H9 (cell line): ENCODE data around the gene LRRN4. TPM values are rescaled to one million over a fixed set of nuclear protein-coding genes. Genes with fewer than 3 reads are reported as not detected.

Experiments
- DNase-seq: peaks from one replicate; pipeline ENCODE4 v3.0.0-alpha.2; 2017
- H2AFZ ChIP-seq: one replicate; pipeline ENCODE4 v1.6.1; 2013; ENCODE audit warnings: mild to moderate bottlenecking, low read length, control low read depth, moderate library complexity
- H2AK5ac ChIP-seq: 2 replicates; pipeline ENCODE4 v1.6.1; 2013; ENCODE audit warnings: low read length, control low read depth, mixed read lengths; ENCODE audit not compliant: insufficient read length
- H2BK120ac ChIP-seq: one replicate; pipeline ENCODE4 v1.6.1; 2013; ENCODE audit warnings: low read depth, mild to moderate bottlenecking, low read length, control low read depth, inconsistent platforms; ENCODE audit not compliant: poor library complexity, severe bottlenecking
- H2BK12ac ChIP-seq: 2 replicates; pipeline ENCODE4 v1.6.1; 2013; ENCODE audit warnings: low read length, control low read depth, mixed read lengths, low read depth; ENCODE audit not compliant: insufficient read length
- H2BK15ac ChIP-seq: 2 replicates; pipeline ENCODE4 v1.6.1; 2013; ENCODE audit warnings: low read depth, low read length, control low read depth
- H2BK20ac ChIP-seq: one replicate; pipeline ENCODE4 v1.6.1; 2013; ENCODE audit warnings: low read depth, mild to moderate bottlenecking, low read length, control low read depth, inconsistent platforms; ENCODE audit not compliant: poor library complexity, severe bottlenecking
- H2BK5ac ChIP-seq: 2 replicates; pipeline ENCODE4 v1.6.1; 2013; ENCODE audit warnings: low read length, control low read depth, mixed read lengths; ENCODE audit not compliant: insufficient read length
- H3K14ac ChIP-seq: 2 replicates; pipeline ENCODE4 v1.6.1; 2013; ENCODE audit warnings: low read length, control low read depth; ENCODE audit not compliant: insufficient read depth
- H3K18ac ChIP-seq: 2 replicates; pipeline ENCODE4 v1.6.1; 2013; ENCODE audit warnings: low read depth, mild to moderate bottlenecking, mixed read lengths, low read length, control low read depth; ENCODE audit not compliant: insufficient read length
- H3K23ac ChIP-seq: 2 replicates; pipeline ENCODE4 v1.6.1; 2013; ENCODE audit warnings: low read length, control low read depth, mixed read lengths, low read depth; ENCODE audit not compliant: insufficient read length
- H3K23me2 ChIP-seq: 2 replicates; pipeline ENCODE4 v1.6.1; 2013; ENCODE audit warnings: low read depth, mild to moderate bottlenecking, mixed read lengths, low read length, control low read depth; ENCODE audit not compliant: insufficient read length, poor library complexity, severe bottlenecking
- H3K27ac ChIP-seq: 2 replicates; pipeline ENCODE4 v1.5.1; 2013; ENCODE audit warnings: low read length, control low read depth, mixed read lengths, low read depth; ENCODE audit not compliant: insufficient read length
- H3K27me3 ChIP-seq: 2 replicates; pipeline ENCODE4 v1.6.1; 2013; ENCODE audit warnings: low read length, control low read depth, inconsistent platforms; ENCODE audit not compliant: insufficient read depth
- H3K4ac ChIP-seq: 2 replicates; pipeline ENCODE4 v1.6.1; 2013; ENCODE audit warnings: low read depth, mild to moderate bottlenecking, control low read depth, inconsistent platforms, low read length, moderate library complexity
- H3K4me1 ChIP-seq: 2 replicates; pipeline ENCODE4 v1.6.1; 2013; ENCODE audit warnings: low read length, control low read depth, inconsistent platforms; ENCODE audit not compliant: insufficient read depth
- H3K4me2 ChIP-seq: 2 replicates; pipeline ENCODE4 v1.6.1; 2013; ENCODE audit warnings: low read length, control low read depth, mixed read lengths; ENCODE audit not compliant: insufficient read length, insufficient read depth
- H3K56ac ChIP-seq: 2 replicates; pipeline ENCODE4 v1.6.1; 2013; ENCODE audit warnings: low read depth, mild to moderate bottlenecking, mixed read lengths, low read length, control low read depth; ENCODE audit not compliant: insufficient read length
- H3K79me1 ChIP-seq: 2 replicates; pipeline ENCODE4 v1.6.1; 2013; ENCODE audit warnings: low read depth, mild to moderate bottlenecking, moderate library complexity, low read length, control low read depth, inconsistent platforms; ENCODE audit not compliant: insufficient read depth, poor library complexity, severe bottlenecking
- H3K79me2 ChIP-seq: 2 replicates; pipeline ENCODE4 v1.6.1; 2013; ENCODE audit warnings: low read length, control low read depth, inconsistent platforms; ENCODE audit not compliant: insufficient read depth
- H3K9ac ChIP-seq: 2 replicates; pipeline ENCODE4 v1.6.1; 2013; ENCODE audit warnings: low read length, control low read depth, mixed read lengths; ENCODE audit not compliant: insufficient read length; ENCODE audit errors: extremely low read depth
- H3K9me3 ChIP-seq: one replicate; pipeline ENCODE4 v1.6.1; 2013; ENCODE audit warnings: low read depth, low read length, inconsistent platforms; ENCODE audit not compliant: control insufficient read depth
- H3T11ph ChIP-seq: one replicate; pipeline ENCODE4 v1.6.1; 2013; ENCODE audit warnings: mild to moderate bottlenecking, low read length, control low read depth, inconsistent platforms
- H4K20me1 ChIP-seq: one replicate; pipeline ENCODE4 v1.6.1; 2013; ENCODE audit not compliant: control insufficient read depth, insufficient read length, insufficient read depth
- H4K5ac ChIP-seq: 2 replicates; pipeline ENCODE4 v1.6.1; 2013; ENCODE audit warnings: low read depth, mild to moderate bottlenecking, mixed read lengths, low read length, control low read depth; ENCODE audit not compliant: insufficient read length
- H4K8ac ChIP-seq: replicated peaks from 2 replicates; pipeline ENCODE4 v1.6.1; 2013; ENCODE audit warnings: low read length, control low read depth, mixed read lengths, low read depth; ENCODE audit not compliant: insufficient read length
- H4K91ac ChIP-seq: 2 replicates; pipeline ENCODE4 v1.6.1; 2013; ENCODE audit warnings: low read depth, mild to moderate bottlenecking, moderate library complexity, mixed read lengths, low read length, control low read depth; ENCODE audit not compliant: insufficient read length
- H3K27ac Mint-ChIP-seq, 3 experiments: 2 replicates in 2 of 3; 3 replicates in 1 of 3; pipeline ENCODE4 v1.8.0; 2020 to 2021; ENCODE audit warnings: mixed read lengths in 3 of 3, mild to moderate bottlenecking in 1 of 3, moderate library complexity in 1 of 3
- H3K27me3 Mint-ChIP-seq: 2 replicates; pipeline ENCODE4 v1.8.0; 2021; ENCODE audit warnings: low read depth, mild to moderate bottlenecking, moderate library complexity, mixed read lengths
- H3K36me3 Mint-ChIP-seq, 3 experiments: 2 replicates in 2 of 3; 3 replicates in 1 of 3; pipeline ENCODE4 v1.8.0; 2020 to 2021; ENCODE audit warnings: low read depth in 3 of 3, mixed read lengths in 3 of 3; ENCODE audit not compliant: insufficient read depth in 1 of 3
- H3K4me1 Mint-ChIP-seq, 2 experiments: 2 replicates each; pipeline ENCODE4 v1.8.0; 2020; ENCODE audit warnings: mixed read lengths in 2 of 2
- H3K4me3 Mint-ChIP-seq, 2 experiments: 2 replicates in 1 of 2; 3 replicates in 1 of 2; pipeline ENCODE4 v1.8.0; 2020 to 2021; ENCODE audit warnings: mild to moderate bottlenecking in 2 of 2, mixed read lengths in 2 of 2, moderate library complexity in 1 of 2
- H3K9me3 Mint-ChIP-seq, 2 experiments: 2 replicates in 1 of 2; 3 replicates in 1 of 2; pipeline ENCODE4 v1.8.0; 2020; ENCODE audit warnings: mild to moderate bottlenecking in 2 of 2, mixed read lengths in 2 of 2, moderate library complexity in 1 of 2
- WGBS: extraction: QIAGEN DNeasy Blood & Tissue Kit; methylation state at CpG from one replicate; pipeline ENCODE4 v1.1.7; 2013; ENCODE audit warnings: missing lambda C conversion rate, low lambda C conversion rate, mixed read lengths; ENCODE audit not compliant: insufficient read length; ENCODE audit errors: extremely low coverage; 5-methylcytosine and 5-hydroxymethylcytosine counted together
- total RNA-seq: library from RNA; stranded (reverse); gene quantifications from 2 replicates; pipeline ENCODE4 v1.2.1, GENCODE V29; 2021
- TF ChIP-seq, protein P1 (sequence below): fragments of 200-600 bp; sonication (generic); conservative IDR thresholded peaks from 3 replicates; pipeline ENCODE4 v1.8.0; 2021; ENCODE audit warnings: antibody characterized with exemption, mild to moderate bottlenecking

Gene LRRN4
- total RNA-seq, 1 experiment from 2014 or later, result 0.22 TPM

GRCh38 chr20:6014017-6014416 is 39.8 kb downstream of the LRRN4 start:
- H2BK20ac ChIP-seq, result no peak overlapping the region
- no peak overlapping the region for H2BK15ac ChIP-seq
- H3K4me3 Mint-ChIP-seq, result no peak overlapping the region
- no peaks in the 10 kb centered on the region for H3K4me1 ChIP-seq
- H3K27ac Mint-ChIP-seq, result no peak overlapping the region
- no peaks in the 10 kb centered on the region for H3K4me1 Mint-ChIP-seq
- TF ChIP-seq, protein P1, sequence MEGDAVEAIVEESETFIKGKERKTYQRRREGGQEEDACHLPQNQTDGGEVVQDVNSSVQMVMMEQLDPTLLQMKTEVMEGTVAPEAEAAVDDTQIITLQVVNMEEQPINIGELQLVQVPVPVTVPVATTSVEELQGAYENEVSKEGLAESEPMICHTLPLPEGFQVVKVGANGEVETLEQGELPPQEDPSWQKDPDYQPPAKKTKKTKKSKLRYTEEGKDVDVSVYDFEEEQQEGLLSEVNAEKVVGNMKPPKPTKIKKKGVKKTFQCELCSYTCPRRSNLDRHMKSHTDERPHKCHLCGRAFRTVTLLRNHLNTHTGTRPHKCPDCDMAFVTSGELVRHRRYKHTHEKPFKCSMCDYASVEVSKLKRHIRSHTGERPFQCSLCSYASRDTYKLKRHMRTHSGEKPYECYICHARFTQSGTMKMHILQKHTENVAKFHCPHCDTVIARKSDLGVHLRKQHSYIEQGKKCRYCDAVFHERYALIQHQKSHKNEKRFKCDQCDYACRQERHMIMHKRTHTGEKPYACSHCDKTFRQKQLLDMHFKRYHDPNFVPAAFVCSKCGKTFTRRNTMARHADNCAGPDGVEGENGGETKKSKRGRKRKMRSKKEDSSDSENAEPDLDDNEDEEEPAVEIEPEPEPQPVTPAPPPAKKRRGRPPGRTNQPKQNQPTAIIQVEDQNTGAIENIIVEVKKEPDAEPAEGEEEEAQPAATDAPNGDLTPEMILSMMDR, result no peak
- H3K4me2 ChIP-seq, result no peak overlapping the region
- DNase-seq, result no peak
- H4K5ac ChIP-seq, result no peak overlapping the region
- no peak overlapping the region for H3K9ac ChIP-seq
- H3K79me1 ChIP-seq, result peaks cover 6% of the 10 kb centered on the region
- H3K14ac ChIP-seq, result no peak overlapping the region
- no peak overlapping the region for H2AK5ac ChIP-seq
- no peak overlapping the region for H2BK120ac ChIP-seq
- H3K9me3 Mint-ChIP-seq, result no peaks in the 10 kb centered on the region
- H3K23ac ChIP-seq, result no peak overlapping the region
- no peaks in the 10 kb centered on the region for H3K9me3 ChIP-seq
- H3K36me3 Mint-ChIP-seq, result peaks cover 24 to 66% (median 54%) of the 10 kb centered on the region in 3 experiments; a peak in 6 of 7 replicates
- no peak overlapping the region for H3K56ac ChIP-seq
- H4K8ac ChIP-seq, result no peak overlapping the region
- no peak overlapping the region for H2AFZ ChIP-seq
- H3K27me3 Mint-ChIP-seq, result no peaks in the 10 kb centered on the region
- no peaks in the 10 kb centered on the region for H4K20me1 ChIP-seq
- no peak overlapping the region for H3K4ac ChIP-seq
- no peaks in the 10 kb centered on the region for H3K79me2 ChIP-seq
- H2BK12ac ChIP-seq, result no peak overlapping the region
- WGBS, result no CpG with 5 or more reads among the region's 3 CpGs
- no peak overlapping the region for H3K18ac ChIP-seq
- no peaks in the 10 kb centered on the region for H3K23me2 ChIP-seq
- H3T11ph ChIP-seq, result no peak overlapping the region
- no peak overlapping the region for H4K91ac ChIP-seq
- H3K27me3 ChIP-seq, result no peaks in the 10 kb centered on the region
- no peak overlapping the region for H3K27ac ChIP-seq
- no peak overlapping the region for H2BK5ac ChIP-seq
